ENCODE data around the gene PRRT3. TPM values are rescaled to one million over a fixed set of nuclear protein-coding genes. Genes with fewer than 3 reads are reported as not detected.

PRRT3 gene
- total and polyA plus RNA-seq, 2 of the 8 experiments (the other 6 are each of a cell fraction or from before 2014, with no cell fraction given) = 9.0 to 9.2 TPM

DNA sequence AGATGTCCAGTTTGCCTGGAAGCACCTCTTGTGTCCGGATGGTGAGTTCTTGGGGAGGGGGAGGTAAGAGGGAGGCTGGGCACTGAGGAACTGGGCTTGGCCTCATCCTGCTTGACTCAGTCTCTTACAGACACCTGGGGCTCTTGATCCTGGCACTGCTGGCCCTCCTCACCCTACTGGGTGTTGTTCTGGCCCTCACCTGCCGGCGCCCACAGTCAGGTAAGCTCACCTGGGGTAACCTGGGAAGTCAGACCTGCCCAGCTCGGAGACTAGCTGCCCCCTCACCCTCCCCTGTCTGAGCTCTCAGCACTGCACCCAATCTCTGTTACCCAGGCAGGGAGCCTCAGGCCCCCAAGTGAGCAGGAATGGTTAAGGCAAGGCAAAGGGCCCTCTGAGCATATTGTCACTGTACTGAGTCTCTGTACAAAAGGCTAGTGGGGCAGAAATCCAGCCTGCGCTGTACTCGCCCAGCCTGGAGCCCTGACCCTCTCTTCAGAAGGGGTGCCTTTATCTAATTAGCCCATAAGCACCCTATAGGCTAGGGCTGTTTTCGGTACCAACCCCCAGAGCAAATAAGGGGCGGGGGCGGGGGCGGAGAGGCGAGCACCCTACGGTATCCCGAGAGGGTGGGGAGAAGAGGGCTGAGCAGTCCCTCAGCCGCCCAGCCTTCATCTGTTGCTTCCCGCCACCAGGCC, 37.5 kb downstream of the PRRT3 start:
- H4K8ac ChIP-seq (ENCODE audit: extremely low read depth, insufficient read depth, low read length) = peak overlapping the region; percentile 80; the same call in 1 of the 2 replicates
- H2BK15ac ChIP-seq (ENCODE audit: low read length) = peak overlapping the region; percentile 61; the same call in 1 of the 2 replicates
- peaks cover 10% of the 10 kb centered on the region; the same call in 1 of the 2 replicates for H3K23me2 ChIP-seq (ENCODE audit: low read depth, low read length)
- H3K4me3 ChIP-seq (ENCODE audit: extremely low read depth in 1 of 4, insufficient read depth in 2 of 4, low read depth in 3 of 4, low read length in 4 of 4) = peak overlapping the region; percentile 46 to 72 (median 48); a peak in 7 of 8 replicates
- FAIRE-seq (no peak), DNase-seq (ENCODE audit: low read depth in 1 of 2, low spot score in 2 of 2) (no peak)
- H3K36me3 ChIP-seq (ENCODE audit: control insufficient read depth in 2 of 4, insufficient read depth in 4 of 4, low read length in 3 of 4) = no peaks in the 10 kb centered on the region
- no peak overlapping the region for H3K56ac ChIP-seq (replicated peaks; ENCODE audit: insufficient read length, low read depth, low read length)
- no peak overlapping the region for H2BK12ac ChIP-seq (ENCODE audit: low read depth, low read length)
- peak overlapping the region; percentile 59; the same call in 1 of the 2 replicates for H2AK5ac ChIP-seq (ENCODE audit: low read depth, low read length)
- H3K4me2 ChIP-seq (ENCODE audit: insufficient read depth in 1 of 2, low read depth in 2 of 2, low read length in 2 of 2) = peak overlapping the region; percentile 74 to 84
- no peaks in the 10 kb centered on the region for H4K20me1 ChIP-seq (replicated peaks in 1 of 2; ENCODE audit: control insufficient read depth in 1 of 2, insufficient read depth in 2 of 2, low read length in 2 of 2)
- no peak overlapping the region for H3K27ac ChIP-seq (ENCODE audit: low read depth, low read length)
- no peak overlapping the region for H2BK120ac ChIP-seq (replicated peaks; ENCODE audit: low read depth, low read length)
- no peak overlapping the region for H3K14ac ChIP-seq (ENCODE audit: insufficient read length)
- no peak overlapping the region for H2BK20ac ChIP-seq (ENCODE audit: low read length)
- H3K79me1 ChIP-seq (ENCODE audit: low read depth, low read length) = no peaks in the 10 kb centered on the region
- H2AFZ ChIP-seq (ENCODE audit: low read length) = peak overlapping the region; percentile 56; the same call in 1 of the 2 replicates
- H3K18ac ChIP-seq (ENCODE audit: extremely low read depth, low read length) = no peak overlapping the region; the same call in 1 of the 2 replicates
- H3K23ac ChIP-seq (ENCODE audit: insufficient read length) = no peak overlapping the region
- H2BK5ac ChIP-seq (ENCODE audit: low read depth, low read length) = no peak overlapping the region
- H3K79me2 ChIP-seq (ENCODE audit: control insufficient read depth in 1 of 2, insufficient read depth in 2 of 2, low read length in 2 of 2) = no peaks in the 10 kb centered on the region
- H3K9me3 ChIP-seq (ENCODE audit: insufficient read depth in 2 of 2, low read depth in 1 of 2, low read length in 1 of 2) = peaks cover 0 to 6% of the 10 kb centered on the region in 2 experiments; a peak in 2 of 4 replicates
- no peak overlapping the region for H3K4ac ChIP-seq (replicated peaks; ENCODE audit: insufficient read length, low read depth, low read length)
- CTCF ChIA-PET (ENCODE audit: partially characterized antibody) = interaction anchor here (0.6 to 9.1 kb wide), 10 partner anchors 10 to 313 kb away, joined by 3 to 76 read pairs (median 4); partner anchors contain the start of gene CRELD1
- H3K27me3 ChIP-seq (replicated peaks in 1 of 4; ENCODE audit: control insufficient read depth in 3 of 4, extremely low read depth in 1 of 4, insufficient read depth in 3 of 4, low read length in 3 of 4) = peaks cover 0 to 18% (median 10%) of the 10 kb centered on the region in 4 experiments; a peak in 5 of 7 replicates
- H4K5ac ChIP-seq (ENCODE audit: insufficient read length, low read depth, low read length) = peak overlapping the region; percentile 10
- no peak overlapping the region for H4K91ac ChIP-seq (replicated peaks; ENCODE audit: insufficient read length, low read length)
- 21% methylated on average over 11 of the region's 15 CpGs; no CpG with 5 or more reads in 1 of the 2 experiments for WGBS, 2 experiments (ENCODE audit: extremely low coverage in 1 of 2, insufficient coverage in 1 of 2, insufficient read length in 1 of 2, insufficient replicate concordance in 2 of 2, low coverage in 1 of 2, low lambda C conversion rate in 2 of 2, missing lambda C conversion rate in 1 of 2)
- peaks cover 0 to 20% (median 17%) of the 10 kb centered on the region in 4 experiments; a peak in 6 of 7 replicates for H3K4me1 ChIP-seq (replicated peaks in 1 of 4; ENCODE audit: control insufficient read depth in 3 of 4, insufficient read depth in 4 of 4, low read length in 3 of 4)
- TF ChIP-seq, protein P1, sequence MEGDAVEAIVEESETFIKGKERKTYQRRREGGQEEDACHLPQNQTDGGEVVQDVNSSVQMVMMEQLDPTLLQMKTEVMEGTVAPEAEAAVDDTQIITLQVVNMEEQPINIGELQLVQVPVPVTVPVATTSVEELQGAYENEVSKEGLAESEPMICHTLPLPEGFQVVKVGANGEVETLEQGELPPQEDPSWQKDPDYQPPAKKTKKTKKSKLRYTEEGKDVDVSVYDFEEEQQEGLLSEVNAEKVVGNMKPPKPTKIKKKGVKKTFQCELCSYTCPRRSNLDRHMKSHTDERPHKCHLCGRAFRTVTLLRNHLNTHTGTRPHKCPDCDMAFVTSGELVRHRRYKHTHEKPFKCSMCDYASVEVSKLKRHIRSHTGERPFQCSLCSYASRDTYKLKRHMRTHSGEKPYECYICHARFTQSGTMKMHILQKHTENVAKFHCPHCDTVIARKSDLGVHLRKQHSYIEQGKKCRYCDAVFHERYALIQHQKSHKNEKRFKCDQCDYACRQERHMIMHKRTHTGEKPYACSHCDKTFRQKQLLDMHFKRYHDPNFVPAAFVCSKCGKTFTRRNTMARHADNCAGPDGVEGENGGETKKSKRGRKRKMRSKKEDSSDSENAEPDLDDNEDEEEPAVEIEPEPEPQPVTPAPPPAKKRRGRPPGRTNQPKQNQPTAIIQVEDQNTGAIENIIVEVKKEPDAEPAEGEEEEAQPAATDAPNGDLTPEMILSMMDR (IDR thresholded peaks at IDR 0.05; ENCODE audit: control extremely low read depth in 1 of 3, insufficient read depth in 1 of 3, low read depth in 1 of 3, low read length in 3 of 3) = no peak
- peak; percentile 69; the same call in 1 of the 2 replicates for TF ChIP-seq TAF1 (IDR thresholded peaks at IDR 0.05; ENCODE audit: low read depth, low read length)
- TF ChIP-seq TBP (IDR thresholded peaks at IDR 0.05; ENCODE audit: low read depth, low read length) = peak; percentile 32; the same call in 1 of the 2 replicates
- POLR2A ChIA-PET (ENCODE audit: partially characterized antibody) = interaction anchor here (1.3 to 5.5 kb wide), 7 partner anchors 10 to 182 kb away, joined by 3 to 43 read pairs (median 5); partner anchors contain the start of genes CRELD1, IL17RE and JAGN1
- no peak overlapping the region; a peak in 1 of 7 replicates for H3K9ac ChIP-seq (replicated peaks in 1 of 4; ENCODE audit: extremely low read depth in 1 of 4, low read depth in 3 of 4, low read length in 3 of 4)

Data from H1 (cell line).